HCT116 (cell line): Measurements from ENCODE around the gene HMG20A. TPM values are rescaled to one million over a fixed set of nuclear protein-coding genes. Genes with fewer than 3 reads are reported as not detected.

Experiments
- ATAC-seq: fragments of 200-7000 bp; cut with Tn5 transposase; 2 replicates; pipeline ENCODE4 v1.9.1; 2020; ENCODE audit warnings: mild to moderate bottlenecking, moderate library complexity
- BruUV-seq: library from RNA; stranded (reverse); fragments of 400-500 nt; replicated peaks from 2 replicates; lab custom pipeline; 2021; lab: Mats Ljungman, UMichigan
- CTCF ChIA-PET: fragments of 300-600 bp; sonication (Branson Sonifier 250); formaldehyde crosslinking; loops from one replicate; lab custom pipeline; 2021; ENCODE audit warnings: antibody characterized with exemption; lab: Charles Lee
- POLR2A ChIA-PET: fragments of 300-600, 350-600 bp; sonication (Branson Sonifier 250); formaldehyde crosslinking; loops from one replicate; lab custom pipeline; 2021; ENCODE audit warnings: antibody characterized with exemption; lab: Charles Lee
- RAD21 ChIA-PET, 2 experiments: fragments of 300-600 bp; sonication (Branson Sonifier 250); formaldehyde crosslinking; loops; one replicate each; lab custom pipeline; 2023; ENCODE audit warnings: low total read pairs in 2 of 2; ENCODE audit not compliant: uncharacterized antibody in 2 of 2, unreplicated experiment in 2 of 2, low non-redundant PET in 1 of 2; lab: Charles Lee
- DNase-seq: peaks from one replicate; pipeline ENCODE4 v3.0.0-alpha.2; 2010; ENCODE audit warnings: low read depth, low spot score
- H2AFZ ChIP-seq: fragments of 200-600 bp; shearing (Covaris generic), sonication (generic); 2 replicates; pipeline ENCODE4 v1.6.1; 2017; ENCODE audit warnings: low read depth, mixed run types, mixed read lengths, antibody characterized with exemption, low read length; ENCODE audit not compliant: poor library complexity, severe bottlenecking
- H3K27ac ChIP-seq: 2 replicates; pipeline ENCODE4 v1.5.1; 2012; ENCODE audit warnings: low read depth, low read length
- H3K27me3 ChIP-seq: fragments of 200-600 bp; sonication (generic); 2 replicates; pipeline ENCODE4 v1.6.1; 2016; ENCODE audit warnings: mixed run types, low read length, mixed read lengths; ENCODE audit not compliant: insufficient read depth
- H3K36me3 ChIP-seq, 2 experiments: fragments of 200-500 bp in 1 of 2; fragments of 200-600 bp in 1 of 2; sonication (Bioruptor generic) in 1 of 2; sonication (generic) in 1 of 2; 2 replicates each; pipeline versions ENCODE4 v1.5.1 to v1.6.1; 2014 to 2016; ENCODE audit warnings: low read length in 2 of 2, inconsistent platforms in 1 of 2, mixed read lengths in 1 of 2, mixed run types in 1 of 2; ENCODE audit not compliant: insufficient read depth in 2 of 2, control insufficient read depth in 1 of 2
- H3K4me1 ChIP-seq, 2 experiments: fragments of 200-600 bp in 1 of 2; sonication (generic) in 1 of 2; 2 replicates each; pipeline versions ENCODE4 v1.5.1 to v1.6.1; 2012 to 2017; ENCODE audit warnings: low read length in 2 of 2, inconsistent platforms in 1 of 2, mild to moderate bottlenecking in 1 of 2, mixed read lengths in 1 of 2, mixed run types in 1 of 2, moderate library complexity in 1 of 2; ENCODE audit not compliant: insufficient read depth in 2 of 2, control insufficient read depth in 1 of 2
- H3K4me2 ChIP-seq: fragments of 200-600 bp; sonication (generic); 2 replicates; pipeline ENCODE4 v1.6.1; 2017; ENCODE audit warnings: mixed run types, low read length, mixed read lengths
- H3K4me3 ChIP-seq, 2 experiments: fragments of 200-600 bp in 1 of 2; sonication (generic) in 1 of 2; replicated peaks in 1 of 2; 2 replicates each; pipeline ENCODE4 v1.5.1; 2011 to 2016; ENCODE audit warnings: low read length in 2 of 2, control low read depth in 1 of 2, low read depth in 1 of 2, mild to moderate bottlenecking in 1 of 2, mixed read lengths in 1 of 2, mixed run types in 1 of 2
- H3K79me2 ChIP-seq: fragments of 200-600 bp; sonication (generic); 2 replicates; pipeline ENCODE4 v1.6.1; 2017; ENCODE audit warnings: mild to moderate bottlenecking, mixed run types, low read length, moderate library complexity, mixed read lengths; ENCODE audit not compliant: insufficient read depth
- H3K9ac ChIP-seq: fragments of 200-600 bp; sonication (generic); 2 replicates; pipeline ENCODE4 v1.6.1; 2016; ENCODE audit warnings: low read length, mixed read lengths
- H3K9me2 ChIP-seq: fragments of 200-600 bp; sonication (generic), shearing (Covaris generic); 2 replicates; pipeline ENCODE4 v1.6.1; 2017; ENCODE audit warnings: mixed run types, mild to moderate bottlenecking, moderate library complexity; ENCODE audit not compliant: insufficient read depth
- H3K9me3 ChIP-seq, 2 experiments: fragments of 200-500 bp in 1 of 2; fragments of 200-600 bp in 1 of 2; sonication (Bioruptor generic) in 1 of 2; sonication (generic) in 1 of 2; 2 replicates each; pipeline ENCODE4 v1.6.1; 2014 to 2017; ENCODE audit warnings: low read length in 2 of 2, mixed read lengths in 2 of 2, inconsistent platforms in 1 of 2, low read depth in 1 of 2, mild to moderate bottlenecking in 1 of 2, mixed run types in 1 of 2, moderate library complexity in 1 of 2; ENCODE audit not compliant: control insufficient read depth in 1 of 2, insufficient read depth in 1 of 2
- H4K20me1 ChIP-seq: fragments of 200-600 bp; sonication (generic), shearing (Covaris generic); 2 replicates; pipeline ENCODE4 v1.6.1; 2017; ENCODE audit warnings: mixed run types, mild to moderate bottlenecking, moderate library complexity; ENCODE audit not compliant: insufficient read depth
- CEBPB ChIP-seq: IDR thresholded peaks from 2 replicates; pipeline ENCODE4 v1.6.1; 2012; ENCODE audit warnings: low read depth
- EGR1 ChIP-seq: IDR thresholded peaks from 2 replicates; pipeline ENCODE4 v1.6.1; 2012; ENCODE audit warnings: low read depth
- ELF1 ChIP-seq: IDR thresholded peaks from 2 replicates; pipeline ENCODE4 v1.6.1; 2012; ENCODE audit warnings: low read depth, borderline replicate concordance
- EZH2phosphoT487 ChIP-seq: fragments of 200-600 bp; IDR thresholded peaks from 2 replicates; pipeline ENCODE4 v1.6.1; 2018; ENCODE audit warnings: antibody characterized with exemption, borderline replicate concordance
- FOSL1 ChIP-seq: IDR thresholded peaks from 2 replicates; pipeline ENCODE4 v1.6.1; 2012; ENCODE audit warnings: low read depth
- POLR2A ChIP-seq: IDR thresholded peaks from 2 replicates; pipeline ENCODE4 v1.7.0; 2011; ENCODE audit warnings: borderline replicate concordance; ENCODE audit not compliant: insufficient read depth, insufficient read length; ENCODE audit errors: extremely low read depth
- POLR2AphosphoS5 ChIP-seq: IDR thresholded peaks from 2 replicates; pipeline ENCODE4 v1.6.1; 2011; ENCODE audit warnings: mild to moderate bottlenecking, low read depth, low read length, moderate library complexity
- SIN3A ChIP-seq: IDR thresholded peaks from 2 replicates; pipeline ENCODE4 v1.6.1; 2012; ENCODE audit warnings: low read depth
- SP1 ChIP-seq: IDR thresholded peaks from 2 replicates; pipeline ENCODE4 v1.6.1; 2012; ENCODE audit warnings: low read depth
- SRF ChIP-seq: IDR thresholded peaks from 2 replicates; pipeline ENCODE4 v1.6.1; 2012; ENCODE audit warnings: low read depth
- YY1 ChIP-seq: IDR thresholded peaks from 2 replicates; pipeline ENCODE4 v1.6.1; 2011; ENCODE audit warnings: low read length, low read depth, moderate library complexity, mild to moderate bottlenecking; ENCODE audit not compliant: insufficient replicate concordance; ENCODE audit errors: extremely low read depth
- ZFX ChIP-seq: fragments of 450-650 bp; IDR thresholded peaks from 2 replicates; pipeline ENCODE4 v1.6.1; 2017
- ZNF274 ChIP-seq: fragments of 200-500 bp; sonication (Bioruptor generic); IDR thresholded peaks from 2 replicates; pipeline ENCODE4 v1.6.1; 2014; ENCODE audit warnings: mild to moderate bottlenecking, low read depth, low read length, inconsistent platforms
- intact Hi-C: fragments of 100-400 bp; cut with micrococcal nuclease; formaldehyde crosslinking; loops from 2 replicates; pipeline ENCODE4 v1.10.0; 2022
- total RNA-seq: library from RNA; stranded (reverse); gene quantifications from one replicate; pipeline ENCODE4 v1.2.1, GENCODE V29; 2021; ENCODE audit not compliant: unreplicated experiment
- TF ChIP-seq, protein P1 (sequence below): IDR thresholded peaks from 2 replicates; pipeline ENCODE4 v1.6.1; 2012
- TF ChIP-seq, protein P2 (sequence below): IDR thresholded peaks from 2 replicates; pipeline ENCODE4 v1.6.1; 2011; ENCODE audit warnings: mild to moderate bottlenecking, low read length, moderate library complexity; ENCODE audit not compliant: insufficient replicate concordance; ENCODE audit errors: extremely low read depth
- TF ChIP-seq, protein P3 (sequence below): IDR thresholded peaks from 2 replicates; pipeline ENCODE4 v1.6.1; 2012
- TF ChIP-seq, protein P4 (sequence below), 3 experiments: fragments of 200-600 bp in 1 of 3; sonication (generic) in 1 of 3; IDR thresholded peaks in 2 of 3; conservative IDR thresholded peaks in 1 of 3; 2 replicates each; pipeline ENCODE4 v1.5.1; 2012 to 2017; ENCODE audit warnings: low read depth in 2 of 3, low read length in 2 of 3, antibody characterized with exemption in 1 of 3, borderline replicate concordance in 1 of 3, control low read depth in 1 of 3, mild to moderate bottlenecking in 1 of 3, mixed read lengths in 1 of 3, mixed run types in 1 of 3, moderate library complexity in 1 of 3; ENCODE audit not compliant: insufficient read depth in 1 of 3

HMG20A gene
- total RNA-seq, 1 experiment from 2014 or later, result 37.7 TPM

DNA sequence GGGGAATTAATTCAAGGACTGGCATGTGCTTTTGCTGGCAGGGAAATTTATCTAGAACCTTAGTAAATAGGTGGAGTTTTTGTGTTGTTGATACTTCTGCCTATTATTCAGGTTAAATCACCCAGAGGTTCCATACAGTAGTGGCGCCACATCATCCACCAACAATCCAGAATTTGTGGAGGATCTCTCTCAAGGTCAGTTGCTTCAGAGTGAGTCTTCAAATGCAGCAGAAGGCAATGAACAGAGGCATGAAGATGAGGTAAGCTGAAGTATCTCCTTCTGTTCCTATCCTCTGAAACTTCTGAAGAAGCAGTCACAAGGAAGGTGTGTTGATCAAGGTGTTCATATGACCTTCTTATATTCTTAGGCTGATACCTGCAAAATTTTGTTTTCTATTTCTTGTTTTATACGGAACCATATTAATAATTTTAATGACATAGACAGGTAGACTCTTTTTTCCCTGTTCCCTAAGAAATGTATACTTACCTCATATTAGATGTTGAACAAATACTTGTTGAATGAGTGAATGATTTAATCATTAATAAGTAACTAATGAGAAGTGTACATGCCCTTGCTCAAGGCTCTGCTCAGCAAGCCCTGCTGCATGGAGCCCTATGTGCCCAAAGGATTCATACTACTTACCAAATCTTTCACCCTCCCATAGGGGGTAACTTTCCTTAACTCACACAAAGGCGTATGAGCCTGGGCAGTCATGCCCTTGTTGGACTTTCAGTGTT is 43.6 kb downstream of the HMG20A start:
- DNase-seq, result no peak
- H3K36me3 ChIP-seq, result peaks cover 15 to 21% of the 10 kb centered on the region in 2 experiments
- TF ChIP-seq SP1 (no peak), EGR1 (no peak)
- TF ChIP-seq, all 23 proteins: peak for 0
- Histone ChIP-seq H3K27ac (no peak overlapping the region), H3K4me2 (no peak overlapping the region), H2AFZ (no peak overlapping the region), H3K4me1 (no peaks in the 10 kb centered on the region), H3K9me3 (no peaks in the 10 kb centered on the region), H3K79me2 (no peaks in the 10 kb centered on the region), H3K9me2 (no peaks in the 10 kb centered on the region), H4K20me1 (no peaks in the 10 kb centered on the region), H3K4me3 (no peak overlapping the region), H3K27me3 (no peaks in the 10 kb centered on the region), H3K9ac (no peak overlapping the region)
- ATAC-seq, result no peak
- intact Hi-C loops, result no loop called here
- ChIA-PET RAD21 (no interaction called here), CTCF (no interaction called here), POLR2A (no interaction called here)
- BruUV-seq, result no TSS peak

DNA sequence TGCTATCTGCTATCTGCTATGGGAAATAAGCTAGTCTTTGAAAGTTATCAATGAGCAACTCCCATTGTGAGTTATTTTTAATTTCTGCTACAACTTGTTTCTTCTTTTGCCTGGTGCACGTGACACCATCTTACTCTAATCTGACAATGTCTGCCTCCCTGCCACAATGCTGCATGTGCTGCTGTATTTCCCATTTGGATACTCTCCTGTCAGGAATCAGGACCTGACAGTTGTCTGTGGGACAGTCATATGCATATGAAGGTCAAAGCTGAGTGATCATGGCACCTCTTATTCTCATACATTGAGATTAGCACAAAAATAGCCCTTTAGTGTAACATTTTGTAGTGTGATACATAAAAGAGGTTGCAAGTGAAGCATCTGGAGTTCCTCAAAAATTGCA is 45.8 kb downstream of the HMG20A start:
- Histone ChIP-seq H3K9me2 (no peaks in the 10 kb centered on the region), H3K79me2 (no peaks in the 10 kb centered on the region), H2AFZ (no peak overlapping the region), H3K4me1 (no peaks in the 10 kb centered on the region), H3K27ac (no peak overlapping the region), H3K36me3 (peaks cover 23 to 28% of the 10 kb centered on the region in 2 experiments), H3K4me2 (no peak overlapping the region), H4K20me1 (no peaks in the 10 kb centered on the region), H3K4me3 (no peak overlapping the region), H3K9me3 (no peaks in the 10 kb centered on the region), H3K9ac (no peak overlapping the region), H3K27me3 (no peaks in the 10 kb centered on the region)
- BruUV-seq, result no TSS peak
- POLR2A ChIA-PET, result no interaction called here
- DNase-seq, result no peak
- no peak for ATAC-seq
- RAD21 ChIA-PET, result no interaction called here
- intact Hi-C loops, result no loop called here
- CTCF ChIA-PET, result no interaction called here
- TF ChIP-seq, protein P1, sequence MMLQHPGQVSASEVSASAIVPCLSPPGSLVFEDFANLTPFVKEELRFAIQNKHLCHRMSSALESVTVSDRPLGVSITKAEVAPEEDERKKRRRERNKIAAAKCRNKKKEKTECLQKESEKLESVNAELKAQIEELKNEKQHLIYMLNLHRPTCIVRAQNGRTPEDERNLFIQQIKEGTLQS, result no peak
- TF ChIP-seq EGR1 (no peak), SP1 (no peak), EZH2phosphoT487 (no peak), POLR2AphosphoS5 (no peak), SRF (no peak), YY1 (no peak), SIN3A (no peak), FOSL1 (no peak), ZNF274 (no peak), ELF1 (no peak), CEBPB (no peak), ZFX (no peak), POLR2A (no peak)
- TF ChIP-seq, protein P2, sequence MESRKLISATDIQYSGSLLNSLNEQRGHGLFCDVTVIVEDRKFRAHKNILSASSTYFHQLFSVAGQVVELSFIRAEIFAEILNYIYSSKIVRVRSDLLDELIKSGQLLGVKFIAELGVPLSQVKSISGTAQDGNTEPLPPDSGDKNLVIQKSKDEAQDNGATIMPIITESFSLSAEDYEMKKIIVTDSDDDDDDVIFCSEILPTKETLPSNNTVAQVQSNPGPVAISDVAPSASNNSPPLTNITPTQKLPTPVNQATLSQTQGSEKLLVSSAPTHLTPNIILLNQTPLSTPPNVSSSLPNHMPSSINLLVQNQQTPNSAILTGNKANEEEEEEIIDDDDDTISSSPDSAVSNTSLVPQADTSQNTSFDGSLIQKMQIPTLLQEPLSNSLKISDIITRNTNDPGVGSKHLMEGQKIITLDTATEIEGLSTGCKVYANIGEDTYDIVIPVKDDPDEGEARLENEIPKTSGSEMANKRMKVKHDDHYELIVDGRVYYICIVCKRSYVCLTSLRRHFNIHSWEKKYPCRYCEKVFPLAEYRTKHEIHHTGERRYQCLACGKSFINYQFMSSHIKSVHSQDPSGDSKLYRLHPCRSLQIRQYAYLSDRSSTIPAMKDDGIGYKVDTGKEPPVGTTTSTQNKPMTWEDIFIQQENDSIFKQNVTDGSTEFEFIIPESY, result no peak
- TF ChIP-seq, protein P3, sequence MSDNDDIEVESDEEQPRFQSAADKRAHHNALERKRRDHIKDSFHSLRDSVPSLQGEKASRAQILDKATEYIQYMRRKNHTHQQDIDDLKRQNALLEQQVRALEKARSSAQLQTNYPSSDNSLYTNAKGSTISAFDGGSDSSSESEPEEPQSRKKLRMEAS, result no peak
- TF ChIP-seq, protein P4, sequence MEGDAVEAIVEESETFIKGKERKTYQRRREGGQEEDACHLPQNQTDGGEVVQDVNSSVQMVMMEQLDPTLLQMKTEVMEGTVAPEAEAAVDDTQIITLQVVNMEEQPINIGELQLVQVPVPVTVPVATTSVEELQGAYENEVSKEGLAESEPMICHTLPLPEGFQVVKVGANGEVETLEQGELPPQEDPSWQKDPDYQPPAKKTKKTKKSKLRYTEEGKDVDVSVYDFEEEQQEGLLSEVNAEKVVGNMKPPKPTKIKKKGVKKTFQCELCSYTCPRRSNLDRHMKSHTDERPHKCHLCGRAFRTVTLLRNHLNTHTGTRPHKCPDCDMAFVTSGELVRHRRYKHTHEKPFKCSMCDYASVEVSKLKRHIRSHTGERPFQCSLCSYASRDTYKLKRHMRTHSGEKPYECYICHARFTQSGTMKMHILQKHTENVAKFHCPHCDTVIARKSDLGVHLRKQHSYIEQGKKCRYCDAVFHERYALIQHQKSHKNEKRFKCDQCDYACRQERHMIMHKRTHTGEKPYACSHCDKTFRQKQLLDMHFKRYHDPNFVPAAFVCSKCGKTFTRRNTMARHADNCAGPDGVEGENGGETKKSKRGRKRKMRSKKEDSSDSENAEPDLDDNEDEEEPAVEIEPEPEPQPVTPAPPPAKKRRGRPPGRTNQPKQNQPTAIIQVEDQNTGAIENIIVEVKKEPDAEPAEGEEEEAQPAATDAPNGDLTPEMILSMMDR (IDR thresholded peaks at IDR 0.05 in 2 of 3, conservative IDR thresholded peaks at IDR 0.05 in 1 of 3; ENCODE audit: borderline replicate concordance in 1 of 3, insufficient read depth in 1 of 3, low read depth in 2 of 3, low read length in 2 of 3), result no peak
